NCI-H2107 treated with DMSO at 0.1 percent for 48 hours (cell line): ENCODE measurements around the gene VSTM2L.

Experiments
- DNase-seq: peaks from one replicate; lab custom pipeline; 2025; ENCODE audit not compliant: unreplicated experiment; lab: John Stamatoyannopoulos, UW

VSTM2L gene

GRCh38 chr20:37936041-37936440, 33.1 kb downstream of the VSTM2L start:
- DNase-seq: no peak

- no peak for DNase-seq
These were observed 33.5 kb downstream of the VSTM2L start for GRCh38 chr20:37936451-37936850.

- no peak for DNase-seq
These were observed 34.8 kb downstream of the VSTM2L start for GRCh38 chr20:37937686-37938085.

- DNase-seq: no peak
These were observed 35.3 kb downstream of the VSTM2L start for GRCh38 chr20:37938181-37938750.

- DNase-seq: no peak
These were observed 36.0 kb downstream of the VSTM2L start for GRCh38 chr20:37938954-37939353.

- DNase-seq: no peak
These were observed 37.0 kb downstream of the VSTM2L start for GRCh38 chr20:37939701-37940560.

- DNase-seq: no peak
These were observed 37.9 kb downstream of the VSTM2L start for GRCh38 chr20:37940858-37941257.

GRCh38 chr20:37941332-37941731, 38.4 kb downstream of the VSTM2L start:
- no peak for DNase-seq

GRCh38 chr20:37941992-37942391, 39.1 kb downstream of the VSTM2L start:
- no peak for DNase-seq

GRCh38 chr20:37943033-37943432, 40.1 kb downstream of the VSTM2L start:
- DNase-seq: no peak

- DNase-seq: no peak
These were observed 40.9 kb downstream of the VSTM2L start for GRCh38 chr20:37943501-37944455.

GRCh38 chr20:37944456-37944981, 41.6 kb downstream of the VSTM2L start:
- no peak for DNase-seq

- DNase-seq: no peak
These were observed 42.2 kb downstream of the VSTM2L start for GRCh38 chr20:37945091-37945547.

- DNase-seq: no peak
These were observed 44.0 kb downstream of the VSTM2L start for GRCh38 chr20:37946946-37947345.

- DNase-seq: no peak
These were observed 45.0 kb downstream of the VSTM2L start for GRCh38 chr20:37947943-37948342.

GRCh38 chr20:37948956-37949355, 46.0 kb downstream of the VSTM2L start:
- DNase-seq: no peak

- no peak for DNase-seq
These were observed 51.3 kb downstream of the VSTM2L start for GRCh38 chr20:37954190-37954589.

GRCh38 chr20:37954626-37955025, 51.7 kb downstream of the VSTM2L start:
- DNase-seq: no peak

GRCh38 chr20:37955511-37955910, 52.6 kb downstream of the VSTM2L start:
- DNase-seq: no peak

- DNase-seq: no peak
These were observed 53.2 kb downstream of the VSTM2L start for GRCh38 chr20:37956107-37956585.
